SJSA1 (cell line): ENCODE results near the gene GSTA4. TPM values are rescaled to one million over a fixed set of nuclear protein-coding genes. Genes with fewer than 3 reads are reported as not detected.
"Not testable (repeated sequence)": the region's sequence is repeated elsewhere in the genome, so short reads cannot be mapped to it uniquely, and the experiment has no call there.

ENCODE experiments used
- DNase-seq, 2 experiments: peaks; one replicate each; pipeline ENCODE4 v3.0.0-alpha.2; 2015 to 2020; ENCODE audit warnings: low spot score in 2 of 2, low read depth in 1 of 2
- H3K27ac ChIP-seq: fragments of 250-450 bp; sonication (Bioruptor Pico); 2 replicates; pipeline ENCODE4 v1.5.1; 2020; ENCODE audit warnings: mild to moderate bottlenecking, moderate library complexity
- H3K27me3 ChIP-seq: fragments of 250-450 bp; sonication (Bioruptor Pico); replicated peaks from 2 replicates; pipeline ENCODE4 v1.5.1; 2020; ENCODE audit warnings: mild to moderate bottlenecking, moderate library complexity
- H3K36me3 ChIP-seq: fragments of 250-450 bp; sonication (Bioruptor Pico); 2 replicates; pipeline ENCODE4 v1.5.1; 2020; ENCODE audit warnings: mild to moderate bottlenecking
- H3K4me1 ChIP-seq: fragments of 250-450 bp; sonication (Bioruptor Pico); replicated peaks from 2 replicates; pipeline ENCODE4 v1.6.1; 2021; ENCODE audit warnings: mild to moderate bottlenecking
- H3K4me3 ChIP-seq: fragments of 250-450 bp; sonication (Bioruptor Pico); 2 replicates; pipeline ENCODE4 v1.5.1; 2020; ENCODE audit warnings: mild to moderate bottlenecking
- H3K9me3 ChIP-seq: fragments of 250-450 bp; sonication (Bioruptor Pico); replicated peaks from 2 replicates; pipeline ENCODE4 v1.5.1; 2020; ENCODE audit warnings: mild to moderate bottlenecking
- total RNA-seq: library from RNA; depleted of rRNA; stranded (reverse); fragments of >200 nt; shearing (Covaris generic); gene quantifications from 2 replicates; pipeline ENCODE4 v1.2.3, GENCODE V29; 2014

Gene GSTA4
- total RNA-seq, 1 experiment from 2014 or later: 25.8 TPM

- Histone ChIP-seq H3K36me3 (peaks cover 53% of the 10 kb centered on the region), H3K27me3 (no peaks in the 10 kb centered on the region), H3K4me1 (peaks cover 2% of the 10 kb centered on the region), H3K4me3 (no peak overlapping the region), H3K27ac (no peak overlapping the region), H3K9me3 (no peaks in the 10 kb centered on the region)
- DNase-seq: no peak
Measured at GRCh38 chr6:53028467-53028866, 33.4 kb upstream of the GSTA4 start.

- H3K27me3 ChIP-seq: no peaks in the 10 kb centered on the region
- H3K36me3 ChIP-seq: peaks cover 47% of the 10 kb centered on the region
- H3K27ac ChIP-seq: no peak overlapping the region
- no peak for DNase-seq
- H3K4me1 ChIP-seq: no peaks in the 10 kb centered on the region
- H3K9me3 ChIP-seq: no peaks in the 10 kb centered on the region
- no peak overlapping the region for H3K4me3 ChIP-seq
Measured at GRCh38 chr6:53027131-53027718, 32.1 kb upstream of the GSTA4 start.

- H3K4me1 ChIP-seq: no peaks in the 10 kb centered on the region
- peaks cover 42% of the 10 kb centered on the region for H3K36me3 ChIP-seq
- no peak overlapping the region for H3K27ac ChIP-seq
- H3K9me3 ChIP-seq: no peaks in the 10 kb centered on the region
- DNase-seq: no peak
- H3K27me3 ChIP-seq: no peaks in the 10 kb centered on the region
- no peak overlapping the region for H3K4me3 ChIP-seq
Measured at GRCh38 chr6:53026526-53026925, 31.4 kb upstream of the GSTA4 start.

GRCh38 chr6:53023323-53023722 is 28.2 kb upstream of the GSTA4 start:
- H3K27ac ChIP-seq: no peak overlapping the region
- H3K4me1 ChIP-seq: no peaks in the 10 kb centered on the region
- peaks cover 15% of the 10 kb centered on the region for H3K36me3 ChIP-seq
- H3K9me3 ChIP-seq: no peaks in the 10 kb centered on the region
- no peak overlapping the region for H3K4me3 ChIP-seq
- H3K27me3 ChIP-seq: no peaks in the 10 kb centered on the region
- DNase-seq: no peak

GRCh38 chr6:53020005-53020744 is 25.1 kb upstream of the GSTA4 start:
- H3K27me3 ChIP-seq: no peaks in the 10 kb centered on the region
- H3K27ac ChIP-seq: no peak overlapping the region
- no peak overlapping the region for H3K4me3 ChIP-seq
- no peaks in the 10 kb centered on the region for H3K9me3 ChIP-seq
- H3K4me1 ChIP-seq: no peaks in the 10 kb centered on the region
- H3K36me3 ChIP-seq: peaks cover 8% of the 10 kb centered on the region
- no peak for DNase-seq

GRCh38 chr6:53018446-53018845 is 23.4 kb upstream of the GSTA4 start:
- Histone ChIP-seq H3K4me1 (no peaks in the 10 kb centered on the region), H3K4me3 (no peak overlapping the region), H3K27ac (no peak overlapping the region), H3K27me3 (no peaks in the 10 kb centered on the region), H3K9me3 (no peaks in the 10 kb centered on the region), H3K36me3 (peaks cover 17% of the 10 kb centered on the region)
- no peak for DNase-seq

- Histone ChIP-seq H3K27ac (no peak overlapping the region), H3K36me3 (peaks cover 46% of the 10 kb centered on the region), H3K4me1 (no peaks in the 10 kb centered on the region), H3K4me3 (no peak overlapping the region), H3K27me3 (no peaks in the 10 kb centered on the region), H3K9me3 (no peaks in the 10 kb centered on the region)
- DNase-seq: no peak
Measured at GRCh38 chr6:53015486-53015885, 20.4 kb upstream of the GSTA4 start.

- Histone ChIP-seq H3K36me3 (peaks cover 50% of the 10 kb centered on the region), H3K27ac (no peak overlapping the region)
- DNase-seq: no peak
Measured at GRCh38 chr6:53014744-53015143, 19.7 kb upstream of the GSTA4 start.

GRCh38 chr6:53014063-53014462 is 19.0 kb upstream of the GSTA4 start:
- Histone ChIP-seq H3K27me3 (no peaks in the 10 kb centered on the region), H3K9me3 (no peaks in the 10 kb centered on the region), H3K4me1 (no peaks in the 10 kb centered on the region), H3K27ac (no peak overlapping the region), H3K4me3 (no peak overlapping the region), H3K36me3 (peaks cover 57% of the 10 kb centered on the region)
- no peak for DNase-seq

More at GRCh38 chr6:53014744-53015143, 19.7 kb upstream of the GSTA4 start:
- no peaks in the 10 kb centered on the region for H3K4me1 ChIP-seq
- H3K9me3 ChIP-seq: no peaks in the 10 kb centered on the region
- no peak overlapping the region for H3K4me3 ChIP-seq
- no peaks in the 10 kb centered on the region for H3K27me3 ChIP-seq

GRCh38 chr6:53011979-53012378 is 16.9 kb upstream of the GSTA4 start:
- no peak overlapping the region for H3K27ac ChIP-seq
- H3K4me1 ChIP-seq: no peaks in the 10 kb centered on the region
- H3K36me3 ChIP-seq: peaks cover 61% of the 10 kb centered on the region
- H3K9me3 ChIP-seq: no peaks in the 10 kb centered on the region
- DNase-seq: no peak
- H3K27me3 ChIP-seq: no peaks in the 10 kb centered on the region
- no peak overlapping the region for H3K4me3 ChIP-seq

- DNase-seq: no peak
- Histone ChIP-seq H3K27me3 (no peaks in the 10 kb centered on the region), H3K9me3 (no peaks in the 10 kb centered on the region), H3K36me3 (peaks cover 61% of the 10 kb centered on the region), H3K27ac (no peak overlapping the region), H3K4me1 (no peaks in the 10 kb centered on the region), H3K4me3 (no peak overlapping the region)
Measured at GRCh38 chr6:53010504-53010903, 15.4 kb upstream of the GSTA4 start.

GRCh38 chr6:53009511-53009910 is 14.4 kb upstream of the GSTA4 start:
- H3K36me3 ChIP-seq: peaks cover 59% of the 10 kb centered on the region
- no peaks in the 10 kb centered on the region for H3K9me3 ChIP-seq
- no peak overlapping the region for H3K4me3 ChIP-seq
- no peaks in the 10 kb centered on the region for H3K27me3 ChIP-seq
- H3K27ac ChIP-seq: no peak overlapping the region
- H3K4me1 ChIP-seq: no peaks in the 10 kb centered on the region
- DNase-seq: no peak

- no peak overlapping the region for H3K4me3 ChIP-seq
- no peaks in the 10 kb centered on the region for H3K27me3 ChIP-seq
- no peaks in the 10 kb centered on the region for H3K9me3 ChIP-seq
- peaks cover 61% of the 10 kb centered on the region for H3K36me3 ChIP-seq
- no peaks in the 10 kb centered on the region for H3K4me1 ChIP-seq
- no peak for DNase-seq
- no peak overlapping the region for H3K27ac ChIP-seq
Measured at GRCh38 chr6:53009056-53009455, 14.0 kb upstream of the GSTA4 start.

GRCh38 chr6:53008192-53008687 is 13.2 kb upstream of the GSTA4 start:
- H3K4me1 ChIP-seq, DNase-seq, H3K27me3 ChIP-seq, H3K27ac ChIP-seq, H3K9me3 ChIP-seq, H3K4me3 ChIP-seq: not testable (repeated sequence)
- peaks cover 62% of the 10 kb centered on the region for H3K36me3 ChIP-seq
